ENCODE data around the gene ABCG1.
A peak's percentile ranks its signal among the peaks of the same experiment; 100 is the strongest.

Gene ABCG1

DNA sequence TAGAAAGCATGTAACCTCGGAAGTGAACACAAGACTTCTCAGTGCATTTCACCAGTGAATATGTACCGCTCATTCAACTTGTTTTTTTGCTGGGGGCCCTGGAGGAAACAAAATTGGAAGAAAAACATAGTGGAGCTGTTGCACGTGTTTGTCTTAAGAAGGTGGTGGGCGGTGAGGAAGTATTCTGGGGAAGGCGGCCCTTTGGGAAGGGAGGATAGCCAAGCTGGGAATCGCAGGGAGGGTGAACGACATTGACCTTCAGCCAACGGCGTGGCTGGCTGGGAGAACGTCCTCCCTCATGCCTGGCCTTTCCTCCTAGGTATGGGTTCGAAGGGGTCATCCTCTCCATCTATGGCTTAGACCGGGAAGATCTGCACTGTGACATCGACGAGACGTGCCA is 76.9 kb downstream of the ABCG1 start:
- H3K27ac ChIP-seq, result no peak overlapping the region
- no peak for DNase-seq (ENCODE audit: low spot score)
- TF ChIP-seq, protein P1, sequence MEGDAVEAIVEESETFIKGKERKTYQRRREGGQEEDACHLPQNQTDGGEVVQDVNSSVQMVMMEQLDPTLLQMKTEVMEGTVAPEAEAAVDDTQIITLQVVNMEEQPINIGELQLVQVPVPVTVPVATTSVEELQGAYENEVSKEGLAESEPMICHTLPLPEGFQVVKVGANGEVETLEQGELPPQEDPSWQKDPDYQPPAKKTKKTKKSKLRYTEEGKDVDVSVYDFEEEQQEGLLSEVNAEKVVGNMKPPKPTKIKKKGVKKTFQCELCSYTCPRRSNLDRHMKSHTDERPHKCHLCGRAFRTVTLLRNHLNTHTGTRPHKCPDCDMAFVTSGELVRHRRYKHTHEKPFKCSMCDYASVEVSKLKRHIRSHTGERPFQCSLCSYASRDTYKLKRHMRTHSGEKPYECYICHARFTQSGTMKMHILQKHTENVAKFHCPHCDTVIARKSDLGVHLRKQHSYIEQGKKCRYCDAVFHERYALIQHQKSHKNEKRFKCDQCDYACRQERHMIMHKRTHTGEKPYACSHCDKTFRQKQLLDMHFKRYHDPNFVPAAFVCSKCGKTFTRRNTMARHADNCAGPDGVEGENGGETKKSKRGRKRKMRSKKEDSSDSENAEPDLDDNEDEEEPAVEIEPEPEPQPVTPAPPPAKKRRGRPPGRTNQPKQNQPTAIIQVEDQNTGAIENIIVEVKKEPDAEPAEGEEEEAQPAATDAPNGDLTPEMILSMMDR (conservative IDR thresholded peaks at IDR 0.05; ENCODE audit: low read depth), result no peak
- ChIA-PET POLR2A (ENCODE audit: low non-redundant PET) (no interaction called here), CTCF (interaction anchor here (0.6 to 1.5 kb wide), 4 partner anchors 15 to 168 kb away, joined by 3 to 7 read pairs (median 4); no protein-coding TSS in a partner anchor)

DNA sequence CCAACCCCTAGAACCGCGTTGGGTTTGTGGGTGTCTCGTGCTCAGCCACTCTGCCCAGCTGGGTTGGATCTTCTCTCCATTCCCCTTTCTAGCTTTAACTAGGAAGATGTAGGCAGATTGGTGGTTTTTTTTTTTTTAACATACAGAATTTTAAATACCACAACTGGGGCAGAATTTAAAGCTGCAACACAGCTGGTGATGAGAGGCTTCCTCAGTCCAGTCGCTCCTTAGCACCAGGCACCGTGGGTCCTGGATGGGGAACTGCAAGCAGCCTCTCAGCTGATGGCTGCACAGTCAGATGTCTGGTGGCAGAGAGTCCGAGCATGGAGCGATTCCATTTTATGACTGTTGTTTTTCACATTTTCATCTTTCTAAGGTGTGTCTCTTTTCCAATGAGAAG is 77.6 kb downstream of the ABCG1 start:
- no peak for DNase-seq (ENCODE audit: low spot score)
- no peak overlapping the region for H3K27ac ChIP-seq
- CTCF ChIA-PET, result interaction anchor here (0.6 to 1.5 kb wide), 3 partner anchors 14 to 169 kb away, joined by 3 to 7 read pairs (median 6); no protein-coding TSS in a partner anchor
- TF ChIP-seq, protein P1 (conservative IDR thresholded peaks at IDR 0.05; ENCODE audit: low read depth), result no peak
- POLR2A ChIA-PET (ENCODE audit: low non-redundant PET), result no interaction called here

DNA sequence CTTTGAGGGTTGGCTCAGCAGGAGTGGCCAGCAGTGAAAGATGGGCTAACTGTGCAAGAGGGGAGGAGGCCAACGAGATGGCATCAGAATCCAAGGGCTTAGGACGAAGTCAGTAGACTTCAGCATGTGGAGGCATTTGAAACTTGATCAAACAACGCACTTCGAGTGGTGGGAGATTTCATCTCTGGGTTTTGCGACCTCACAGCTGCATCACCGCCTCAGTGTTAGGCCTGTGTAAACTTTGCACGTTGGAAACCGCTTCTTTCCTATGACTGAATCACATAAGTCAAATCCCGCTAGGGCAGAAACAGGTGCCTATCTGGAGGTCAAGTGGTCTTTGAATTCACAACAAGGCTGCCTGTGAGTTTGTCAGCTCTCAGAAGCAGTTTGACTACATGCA is 78.4 kb downstream of the ABCG1 start:
- ChIA-PET POLR2A (ENCODE audit: low non-redundant PET) (no interaction called here), CTCF (no interaction called here)
- H3K27ac ChIP-seq, result no peak overlapping the region
- TF ChIP-seq, protein P1 (conservative IDR thresholded peaks at IDR 0.05; ENCODE audit: low read depth), result no peak
- DNase-seq (ENCODE audit: low spot score), result no peak

DNA sequence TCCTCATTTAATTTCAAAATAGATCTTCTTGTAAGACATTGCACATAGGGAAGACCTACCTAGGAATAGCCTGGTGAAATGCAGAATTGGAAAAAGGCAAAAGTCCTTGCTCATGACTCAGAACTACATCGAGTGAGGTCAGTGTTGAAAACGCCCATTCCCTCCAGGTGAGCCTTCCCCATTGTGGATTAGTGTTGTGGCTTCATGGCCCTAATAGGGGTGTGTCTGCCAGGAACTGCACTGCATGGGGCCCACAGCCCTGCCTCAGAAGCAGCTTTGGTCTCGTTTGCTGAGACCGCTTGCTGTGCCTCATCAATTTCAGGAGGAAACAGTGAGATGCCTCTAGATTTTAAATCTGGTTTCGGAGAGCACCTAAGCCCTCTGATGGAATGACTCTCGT is 79.3 kb downstream of the ABCG1 start:
- peak; percentile 26 for DNase-seq (ENCODE audit: low spot score)
- CTCF ChIA-PET, result no interaction called here
- H3K27ac ChIP-seq, result no peak overlapping the region
- POLR2A ChIA-PET (ENCODE audit: low non-redundant PET), result no interaction called here
- TF ChIP-seq, protein P1 (conservative IDR thresholded peaks at IDR 0.05; ENCODE audit: low read depth), result no peak

DNA sequence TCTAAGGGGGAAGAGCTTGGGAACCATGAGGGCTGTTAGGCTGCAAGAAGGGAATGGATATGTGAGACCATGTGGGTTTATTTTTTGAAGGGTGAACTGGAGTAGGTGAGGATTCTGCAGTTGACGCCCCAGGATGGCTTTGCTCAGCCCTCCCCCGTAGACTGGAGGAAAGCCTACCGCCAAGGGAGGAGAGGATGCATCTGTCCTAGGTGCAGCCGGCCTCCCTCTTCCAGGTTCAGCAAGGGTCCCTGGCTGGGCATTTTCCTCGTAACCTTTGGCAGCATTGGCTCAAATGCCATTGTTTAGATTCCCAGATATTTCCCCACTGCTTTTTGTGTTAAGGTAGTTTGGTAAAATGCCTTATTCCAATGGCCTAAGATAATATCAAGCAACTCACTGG is 79.7 kb downstream of the ABCG1 start:
- TF ChIP-seq, protein P1 (conservative IDR thresholded peaks at IDR 0.05; ENCODE audit: low read depth), result no peak
- DNase-seq (ENCODE audit: low spot score), result no peak
- POLR2A ChIA-PET (ENCODE audit: low non-redundant PET), result no interaction called here
- no peak overlapping the region for H3K27ac ChIP-seq
- CTCF ChIA-PET, result no interaction called here

DNA sequence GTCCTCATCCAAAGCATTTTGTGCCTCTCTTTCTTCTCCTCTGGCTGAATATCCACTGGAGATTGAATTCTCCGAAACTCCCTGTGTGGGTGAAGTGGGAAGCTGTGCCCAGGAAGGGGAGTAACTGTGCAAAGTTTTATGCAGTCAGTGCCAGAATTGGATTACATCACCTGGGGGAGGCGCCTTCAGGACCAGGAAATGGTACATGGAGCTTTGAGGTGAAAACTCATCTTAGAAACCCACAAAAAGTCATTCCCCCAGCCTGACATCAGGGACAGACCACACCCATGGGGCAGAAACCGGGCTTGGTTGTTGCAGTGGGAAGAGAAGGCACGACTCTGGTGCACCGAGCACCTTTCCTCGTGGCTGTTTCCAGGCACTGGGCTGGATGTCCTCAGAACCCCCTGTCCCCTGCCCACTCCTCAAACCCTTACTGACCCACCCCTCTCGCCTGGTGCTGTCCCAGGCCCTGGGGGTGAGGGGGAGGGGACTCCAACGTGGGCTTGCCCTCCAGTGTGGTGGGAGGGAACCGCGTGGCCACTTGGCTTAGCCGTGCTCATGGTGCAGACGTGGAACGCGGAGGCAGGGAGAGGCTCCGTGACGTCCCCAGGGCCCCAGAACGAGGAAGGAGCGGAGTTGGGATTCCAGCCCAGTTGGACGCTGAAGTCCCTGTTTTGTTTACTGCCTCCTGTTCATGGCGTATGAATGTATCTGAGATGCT is 80.5 kb downstream of the ABCG1 start:
- ChIA-PET POLR2A (ENCODE audit: low non-redundant PET) (no interaction called here), CTCF (no interaction called here)
- no peak for DNase-seq (ENCODE audit: low spot score)
- H3K27ac ChIP-seq, result no peak overlapping the region
- TF ChIP-seq, protein P1 (conservative IDR thresholded peaks at IDR 0.05; ENCODE audit: low read depth), result no peak

Data from RWPE1 (cell line).